ENCODE measurements around the gene SUMO1.

The SUMO1 gene

DNA sequence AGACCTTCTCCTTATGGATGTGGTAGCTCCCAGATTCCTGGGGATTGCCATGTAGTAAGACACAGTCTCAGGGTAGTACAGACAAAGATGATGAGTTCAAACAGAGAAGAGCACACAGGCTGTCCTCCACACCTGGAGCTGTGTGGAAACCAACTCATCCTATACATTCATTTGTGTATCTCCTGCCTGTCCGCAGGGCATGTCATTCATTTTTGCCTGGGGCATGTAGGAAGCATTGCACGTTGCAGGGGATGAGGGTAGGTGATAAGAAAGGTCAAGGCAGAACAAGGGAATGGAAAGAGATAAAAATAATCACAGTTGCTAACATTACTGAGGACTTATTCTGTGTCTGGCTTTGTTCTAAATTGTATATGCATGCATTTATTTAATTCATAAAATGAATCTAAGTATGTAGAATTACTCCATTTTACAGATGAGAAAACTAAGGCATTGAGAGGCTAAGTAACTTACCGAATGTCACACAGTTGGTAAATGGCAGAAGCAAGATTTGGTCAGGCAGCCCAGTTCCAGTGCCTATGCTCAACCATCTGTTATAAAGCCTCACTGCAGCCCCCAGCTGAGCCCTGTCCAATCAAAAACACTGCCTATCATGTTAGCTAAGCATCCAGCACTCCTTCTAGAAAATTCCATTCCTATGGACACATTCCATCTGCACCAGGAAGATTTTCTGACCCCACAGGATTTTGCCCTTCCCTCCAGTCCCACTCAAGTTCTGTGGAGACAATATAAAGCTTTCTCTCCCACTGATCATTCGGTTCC lies 81.0 kb downstream of the SUMO1 start:
- no peaks in the 10 kb centered on the region for H3K4me1 ChIP-seq (ENCODE audit: control insufficient read depth in 2 of 2, insufficient read depth in 2 of 2, low read length in 2 of 2)
- no peaks in the 10 kb centered on the region for H3K9me3 ChIP-seq (ENCODE audit: control insufficient read depth in 2 of 2, low read length in 2 of 2)
- no peaks in the 10 kb centered on the region for H3K36me3 ChIP-seq (ENCODE audit: control insufficient read depth in 2 of 2, insufficient read depth in 2 of 2, low read length in 2 of 2)
- H3K4me3 ChIP-seq (ENCODE audit: low read length in 2 of 2) = no peak overlapping the region
- no peak overlapping the region for H3K9ac ChIP-seq (ENCODE audit: low read depth in 1 of 2, low read length in 2 of 2)
- H3K27me3 ChIP-seq (ENCODE audit: control insufficient read depth in 2 of 2, insufficient read depth in 2 of 2, low read length in 2 of 2) = no peaks in the 10 kb centered on the region
- H3K27ac ChIP-seq (ENCODE audit: low read depth in 2 of 2, low read length in 2 of 2) = no peak overlapping the region
